DMS 273 (cell line): ENCODE data around the gene BOD1.

Experiments used
- DNase-seq: peaks from one replicate; lab custom pipeline; 2025; ENCODE audit not compliant: unreplicated experiment; lab: John Stamatoyannopoulos, UW

BOD1 gene

GRCh38 chr5:173642191-173642816 is 25.9 kb upstream of the BOD1 start:
- no peak for DNase-seq

- no peak for DNase-seq
Measured at GRCh38 chr5:173640156-173640804, 23.8 kb upstream of the BOD1 start.

DNA sequence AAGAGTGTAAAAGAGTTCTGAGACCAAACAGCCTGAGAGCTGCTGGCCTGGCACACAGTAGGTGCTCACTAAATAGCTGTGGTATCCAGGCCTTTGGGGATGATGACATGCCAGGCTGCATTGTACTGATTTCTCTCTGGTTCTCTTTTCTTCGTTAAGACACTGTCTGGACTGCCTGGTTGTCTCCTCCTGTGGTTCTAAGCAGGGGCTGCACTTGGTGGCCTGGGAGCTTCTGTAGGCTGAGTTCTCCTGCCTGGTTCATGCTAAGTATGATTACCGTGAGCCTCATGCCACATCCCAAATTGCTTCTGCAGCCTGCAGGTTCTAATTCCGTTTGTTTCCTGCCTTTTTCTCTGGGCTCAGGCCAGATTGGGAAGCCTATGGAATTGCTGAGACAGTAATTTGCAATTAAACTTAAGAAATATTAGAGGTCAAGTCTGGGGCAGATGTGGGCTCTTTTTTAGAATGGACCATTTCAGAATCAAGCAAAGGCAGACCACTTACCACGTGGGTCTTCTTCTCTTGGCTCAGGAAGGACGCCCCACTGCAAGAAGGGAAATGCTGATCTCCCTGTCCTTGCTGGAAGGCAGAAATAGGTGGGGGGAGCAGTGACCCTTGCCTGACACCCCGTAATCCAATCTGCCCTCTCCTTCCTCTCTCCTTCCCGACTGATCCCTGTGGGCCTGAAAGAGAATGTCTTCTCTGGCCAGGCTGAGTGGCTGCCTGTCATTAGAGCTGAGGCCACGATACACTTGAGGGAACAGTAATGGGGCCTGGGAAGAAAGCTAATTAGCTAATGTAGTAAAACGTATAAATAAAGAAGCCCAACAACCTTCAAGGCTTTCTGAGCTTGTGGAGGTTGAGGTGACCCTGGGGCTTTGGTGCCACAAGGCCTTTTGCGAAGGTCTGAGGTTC is 21.9 kb upstream of the BOD1 start:
- DNase-seq = no peak

GRCh38 chr5:173637340-173637739 is 20.9 kb upstream of the BOD1 start:
- DNase-seq = no peak

GRCh38 chr5:173634465-173634983 is 18.1 kb upstream of the BOD1 start:
- DNase-seq = no peak

GRCh38 chr5:173633304-173633703 is 16.9 kb upstream of the BOD1 start:
- DNase-seq = no peak

DNA sequence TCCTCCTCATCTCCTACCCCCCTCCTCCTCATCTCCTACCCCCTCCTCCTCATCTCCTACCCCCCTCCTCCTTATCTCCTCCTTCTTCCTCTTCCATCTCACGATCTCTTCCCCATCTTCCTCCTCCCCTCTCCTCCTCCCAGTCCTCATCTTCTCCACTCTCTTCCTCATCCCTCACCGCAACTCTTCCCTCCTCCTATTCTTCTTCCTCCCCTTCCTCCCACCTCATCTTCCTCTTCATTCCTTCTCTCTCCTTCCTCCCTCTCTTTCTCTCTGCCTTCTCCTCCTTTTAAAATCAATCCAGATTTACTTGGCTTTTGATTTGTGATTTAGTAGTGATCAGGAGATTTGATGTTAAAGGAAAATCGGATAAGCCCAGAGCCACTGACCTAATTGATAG is 15.0 kb upstream of the BOD1 start:
- DNase-seq = no peak

DNA sequence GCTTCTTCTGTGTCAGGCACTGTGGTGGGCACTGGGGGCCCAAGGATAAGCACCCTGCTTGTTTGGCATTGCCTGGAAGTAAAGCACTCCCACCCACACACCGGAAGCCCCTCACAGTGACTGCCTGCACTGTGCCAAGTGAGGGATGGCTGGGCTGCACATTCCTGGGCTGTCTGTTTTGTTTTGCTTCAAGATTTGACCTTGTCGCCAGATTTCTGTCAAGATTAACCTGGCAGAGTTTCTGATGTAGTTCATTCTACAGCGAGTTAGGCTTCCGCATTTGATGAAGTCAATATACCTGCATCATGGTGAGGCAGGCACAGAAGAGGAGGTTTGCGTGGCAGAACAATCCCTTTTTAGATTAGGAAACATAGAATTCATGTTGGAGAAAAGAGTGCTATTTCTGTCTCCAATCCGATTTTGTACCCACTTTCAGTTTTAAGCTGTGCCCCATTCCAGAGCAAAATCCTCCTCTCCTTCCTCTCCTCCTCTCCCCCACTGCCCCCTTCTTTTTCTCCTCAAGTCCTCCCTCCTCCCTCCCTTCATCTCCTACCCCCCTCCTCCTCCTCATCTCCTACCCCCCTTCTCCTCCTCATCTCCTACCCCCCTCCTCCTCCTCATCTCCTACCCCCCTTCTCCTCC is 14.4 kb upstream of the BOD1 start:
- DNase-seq = no peak

- DNase-seq = peak; percentile 34
Measured at GRCh38 chr5:173629628-173630027, 13.2 kb upstream of the BOD1 start.

- DNase-seq = no peak
Measured at GRCh38 chr5:173628501-173628900, 12.1 kb upstream of the BOD1 start.

- DNase-seq = no peak
Measured at GRCh38 chr5:173627860-173628392, 11.5 kb upstream of the BOD1 start.

DNA sequence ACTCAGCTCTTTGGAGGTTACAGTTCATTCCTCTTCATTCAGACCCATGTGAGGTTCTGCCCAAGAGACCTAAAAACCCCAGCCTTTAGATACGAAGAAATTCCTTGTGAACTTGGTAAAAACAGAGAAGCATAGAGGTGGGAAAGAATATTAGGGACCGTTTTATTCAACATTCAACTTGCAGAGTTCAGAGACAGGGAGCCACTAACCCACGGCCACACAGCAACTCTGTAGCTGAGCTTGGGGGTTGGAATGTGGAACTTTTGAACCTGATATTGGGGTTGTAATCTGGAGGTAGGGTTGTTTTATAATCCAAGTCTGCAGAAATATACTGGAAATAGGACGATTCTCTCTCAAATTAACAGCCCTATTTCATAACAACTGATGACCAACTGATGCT is 10.8 kb upstream of the BOD1 start:
- no peak for DNase-seq

DNA sequence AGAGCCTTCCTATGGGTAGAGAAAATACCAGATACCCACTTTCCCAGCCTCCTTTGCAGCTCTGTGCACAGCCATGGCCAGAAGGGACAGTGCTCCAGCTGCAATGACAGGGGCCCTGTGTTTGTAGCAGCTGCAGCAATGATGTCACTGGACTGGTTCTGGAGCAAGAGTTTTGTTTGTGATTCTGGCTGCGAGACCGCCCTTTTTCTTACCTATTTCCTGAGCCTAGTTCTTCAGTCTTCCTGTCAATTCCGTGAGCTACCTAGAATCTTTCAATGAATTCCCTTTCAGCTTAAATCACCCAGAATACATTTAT is 10.0 kb upstream of the BOD1 start:
- no peak for DNase-seq

GRCh38 chr5:173625673-173626504 is 9.4 kb upstream of the BOD1 start:
- peak; percentile 34 for DNase-seq

- DNase-seq = no peak
Measured at GRCh38 chr5:173625261-173625660, 8.8 kb upstream of the BOD1 start.

DNA sequence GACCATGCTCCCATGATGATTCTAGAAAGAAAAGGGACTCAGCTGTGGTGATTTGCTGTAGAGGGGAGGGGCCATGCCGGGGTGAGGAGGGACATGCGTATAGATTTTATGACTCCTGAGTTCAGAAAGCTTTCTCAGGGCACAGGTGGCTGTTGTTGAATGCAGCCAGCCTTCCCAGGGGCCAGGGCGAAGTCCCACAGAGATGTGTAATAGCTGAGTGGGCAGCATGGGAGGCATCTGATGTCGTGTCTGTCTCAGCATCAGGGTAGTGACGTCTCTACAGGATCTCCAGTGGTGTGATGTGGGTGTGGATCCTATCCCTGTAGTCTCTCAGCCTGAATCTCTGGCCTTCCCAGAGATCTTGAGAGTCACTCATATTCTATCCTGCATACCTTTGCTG is 7.8 kb upstream of the BOD1 start:
- no peak for DNase-seq

GRCh38 chr5:173623789-173624188 is 7.3 kb upstream of the BOD1 start:
- DNase-seq = no peak

GRCh38 chr5:173623296-173623771 is 6.9 kb upstream of the BOD1 start:
- DNase-seq = no peak

- no peak for DNase-seq
Measured at GRCh38 chr5:173622183-173623047, 6.0 kb upstream of the BOD1 start.
